Bronchial epithelial cell (primary cell): ENCODE measurements around the gene RAB27B. TPM values are rescaled to one million over a fixed set of nuclear protein-coding genes. Genes with fewer than 3 reads are reported as not detected.

Source experiments
- DNase-seq: peaks from one replicate; pipeline ENCODE4 v3.0.0-alpha.2; 2010; ENCODE audit warnings: low read depth
- FAIRE-seq: peaks from 2 replicates; lab custom pipeline; 2011; peaks lifted over from hg19 to GRCh38; lab: Jason Lieb, UNC
- H3K27me3 ChIP-seq: 2 replicates; pipeline ENCODE4 v1.5.1; 2011; ENCODE audit warnings: low read length; ENCODE audit not compliant: control insufficient read depth, insufficient read depth
- H3K36me3 ChIP-seq: 2 replicates; pipeline ENCODE4 v1.5.1; 2011; ENCODE audit warnings: low read length; ENCODE audit not compliant: control insufficient read depth, insufficient read depth
- H3K4me3 ChIP-seq: 2 replicates; pipeline ENCODE4 v1.5.1; 2011; ENCODE audit warnings: mild to moderate bottlenecking, low read depth, low read length, control low read depth
- total RNA-seq: library from RNA; depleted of rRNA; stranded (reverse); fragments of >200 nt; gene quantifications from 2 replicates; pipeline ENCODE4 v1.2.1, GENCODE V29; 2014
- TF ChIP-seq, protein P1 (sequence below): IDR thresholded peaks from 2 replicates; pipeline ENCODE4 v1.5.1; 2011; ENCODE audit warnings: mild to moderate bottlenecking, moderate library complexity, low read length, control low read depth, inconsistent platforms; ENCODE audit not compliant: insufficient read depth, severe bottlenecking

Gene RAB27B
- total RNA-seq, 1 donor from 2014 or later, result 72.7 TPM

DNA sequence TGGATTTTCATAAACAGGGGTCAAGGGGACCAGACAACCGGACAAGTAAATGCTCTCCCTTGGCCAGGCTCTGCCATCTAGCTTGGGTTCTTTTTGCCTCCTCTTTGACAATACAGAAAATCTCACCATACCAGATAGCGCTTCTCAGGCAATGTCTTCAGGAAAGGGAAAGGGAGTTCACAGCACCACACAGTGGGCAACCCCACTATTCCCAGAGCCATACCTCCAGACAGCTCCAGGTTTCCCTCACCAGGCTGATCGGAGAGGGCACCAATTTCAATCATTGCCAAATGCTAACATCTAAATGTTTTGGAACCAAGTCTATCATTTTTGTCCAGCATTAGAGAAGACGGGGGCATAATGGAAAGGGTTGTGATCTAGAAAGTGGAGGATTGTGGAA is 102.9 kb downstream of the RAB27B start:
- DNase-seq (no peak), FAIRE-seq (no peak)
- Histone ChIP-seq H3K4me3 (no peak overlapping the region), H3K27me3 (no peaks in the 10 kb centered on the region), H3K36me3 (no peaks in the 10 kb centered on the region)
- TF ChIP-seq, protein P1, sequence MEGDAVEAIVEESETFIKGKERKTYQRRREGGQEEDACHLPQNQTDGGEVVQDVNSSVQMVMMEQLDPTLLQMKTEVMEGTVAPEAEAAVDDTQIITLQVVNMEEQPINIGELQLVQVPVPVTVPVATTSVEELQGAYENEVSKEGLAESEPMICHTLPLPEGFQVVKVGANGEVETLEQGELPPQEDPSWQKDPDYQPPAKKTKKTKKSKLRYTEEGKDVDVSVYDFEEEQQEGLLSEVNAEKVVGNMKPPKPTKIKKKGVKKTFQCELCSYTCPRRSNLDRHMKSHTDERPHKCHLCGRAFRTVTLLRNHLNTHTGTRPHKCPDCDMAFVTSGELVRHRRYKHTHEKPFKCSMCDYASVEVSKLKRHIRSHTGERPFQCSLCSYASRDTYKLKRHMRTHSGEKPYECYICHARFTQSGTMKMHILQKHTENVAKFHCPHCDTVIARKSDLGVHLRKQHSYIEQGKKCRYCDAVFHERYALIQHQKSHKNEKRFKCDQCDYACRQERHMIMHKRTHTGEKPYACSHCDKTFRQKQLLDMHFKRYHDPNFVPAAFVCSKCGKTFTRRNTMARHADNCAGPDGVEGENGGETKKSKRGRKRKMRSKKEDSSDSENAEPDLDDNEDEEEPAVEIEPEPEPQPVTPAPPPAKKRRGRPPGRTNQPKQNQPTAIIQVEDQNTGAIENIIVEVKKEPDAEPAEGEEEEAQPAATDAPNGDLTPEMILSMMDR, result no peak

DNA sequence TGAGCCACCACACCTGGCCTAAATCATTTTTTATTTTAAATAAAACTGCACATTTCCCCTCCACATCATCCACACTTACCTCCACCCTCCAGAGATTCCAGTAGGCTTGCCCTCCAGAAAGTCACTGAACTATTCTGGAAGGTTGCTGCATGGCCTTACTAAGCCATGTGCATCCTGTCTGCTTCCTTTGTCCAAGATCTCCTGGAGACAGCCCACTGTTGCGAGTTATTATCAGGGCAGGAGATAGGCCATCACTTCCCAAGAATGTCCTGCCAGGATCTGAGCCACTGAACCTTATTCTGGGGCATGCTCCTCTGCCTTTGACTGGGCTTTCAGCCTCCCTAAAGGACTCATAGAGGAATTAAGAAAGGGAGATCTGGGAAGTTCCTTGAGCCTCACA is 104.2 kb downstream of the RAB27B start:
- no peaks in the 10 kb centered on the region for H3K36me3 ChIP-seq
- no peaks in the 10 kb centered on the region for H3K27me3 ChIP-seq
- H3K4me3 ChIP-seq, result no peak overlapping the region
- FAIRE-seq (no peak), DNase-seq (no peak)
- TF ChIP-seq, protein P1, result no peak

DNA sequence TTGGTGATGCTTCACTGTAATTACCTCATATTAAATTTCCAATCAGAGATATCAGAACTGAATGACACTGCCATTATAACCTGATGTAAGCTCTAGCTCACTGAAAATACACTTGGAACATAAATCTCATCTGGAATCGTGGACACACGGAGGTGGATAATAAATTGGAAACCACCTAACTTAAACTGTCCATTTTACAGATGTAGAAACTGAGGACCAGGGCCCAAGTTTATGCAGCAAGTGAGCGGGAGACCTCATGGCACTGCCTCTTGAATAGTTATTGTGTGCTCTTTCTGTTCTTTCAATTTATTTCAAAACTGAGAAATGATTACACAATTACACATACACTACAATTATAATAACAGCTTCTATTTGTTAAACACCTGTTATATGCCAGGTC is 110.2 kb downstream of the RAB27B start:
- Histone ChIP-seq H3K36me3 (peaks cover 1% of the 10 kb centered on the region), H3K4me3 (no peak overlapping the region), H3K27me3 (no peaks in the 10 kb centered on the region)
- TF ChIP-seq, protein P1, result no peak
- FAIRE-seq (no peak), DNase-seq (no peak)

- no peaks in the 10 kb centered on the region for H3K27me3 ChIP-seq
- H3K4me3 ChIP-seq, result no peak overlapping the region
- TF ChIP-seq, protein P1, result no peak
- no peak for DNase-seq
- peaks cover 1% of the 10 kb centered on the region for H3K36me3 ChIP-seq
- no peak for FAIRE-seq
Measured at GRCh38 chr18:54939361-54939917, 111.2 kb downstream of the RAB27B start.

DNA sequence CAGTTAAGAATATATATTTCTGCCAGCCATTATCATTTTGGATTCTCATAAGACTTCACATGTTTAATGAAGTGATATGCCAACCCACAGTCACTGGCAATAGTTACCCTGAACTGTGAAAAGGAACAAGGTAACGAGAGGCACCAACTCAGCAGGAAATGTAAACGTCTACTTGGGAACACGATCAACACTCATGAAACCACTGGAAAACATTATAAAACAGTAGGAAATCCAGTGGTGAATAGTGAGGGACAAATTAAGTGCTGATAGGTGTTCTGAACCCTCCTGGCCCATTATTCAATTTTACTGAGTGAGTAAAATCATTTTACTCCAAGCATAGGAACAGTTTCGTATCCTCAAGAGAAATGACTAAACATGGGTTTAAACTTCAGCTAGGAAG is 113.9 kb downstream of the RAB27B start:
- FAIRE-seq, result no peak
- H3K36me3 ChIP-seq, result peaks cover 1% of the 10 kb centered on the region
- H3K27me3 ChIP-seq, result no peaks in the 10 kb centered on the region
- H3K4me3 ChIP-seq, result no peak overlapping the region
- DNase-seq, result no peak
- TF ChIP-seq, protein P1, result no peak

- Histone ChIP-seq H3K36me3 (peaks cover 1% of the 10 kb centered on the region), H3K4me3 (no peak overlapping the region), H3K27me3 (no peaks in the 10 kb centered on the region)
- DNase-seq (no peak), FAIRE-seq (no peak)
- TF ChIP-seq, protein P1, result no peak
Measured at GRCh38 chr18:54942569-54942968, 114.3 kb downstream of the RAB27B start.
